Glomerular visceral epithelial cell (primary cell): Measurements from ENCODE around the gene CHST15.

ENCODE experiments used
- DNase-seq: peaks from one replicate; pipeline ENCODE4 v3.0.0-alpha.2; 2016; ENCODE audit errors: extremely low spot score

The CHST15 gene

GRCh38 chr10:124066126-124066700, 27.2 kb downstream of the CHST15 start:
- DNase-seq: no peak

- DNase-seq: no peak
These were observed 27.8 kb downstream of the CHST15 start for GRCh38 chr10:124065382-124066125.

DNA sequence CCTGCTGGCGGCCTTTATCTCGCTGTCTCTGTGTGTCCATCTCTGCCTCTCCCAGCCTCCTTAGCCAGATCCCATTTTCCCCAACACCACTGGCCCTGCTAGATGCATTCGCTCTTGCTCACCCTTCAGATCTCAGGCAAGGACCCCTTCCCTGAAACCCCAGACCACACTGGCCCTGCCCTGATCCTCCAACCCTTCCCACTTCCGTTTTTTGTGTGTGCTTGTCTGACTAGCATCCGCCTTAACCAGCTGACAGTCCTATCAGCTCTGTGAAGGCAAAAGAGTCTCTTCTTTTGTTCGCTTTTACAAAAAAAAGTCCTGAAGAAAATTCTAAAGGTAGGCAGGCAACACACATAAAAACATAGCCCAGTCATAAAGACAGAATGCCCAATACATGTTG, 28.7 kb downstream of the CHST15 start:
- no peak for DNase-seq

DNA sequence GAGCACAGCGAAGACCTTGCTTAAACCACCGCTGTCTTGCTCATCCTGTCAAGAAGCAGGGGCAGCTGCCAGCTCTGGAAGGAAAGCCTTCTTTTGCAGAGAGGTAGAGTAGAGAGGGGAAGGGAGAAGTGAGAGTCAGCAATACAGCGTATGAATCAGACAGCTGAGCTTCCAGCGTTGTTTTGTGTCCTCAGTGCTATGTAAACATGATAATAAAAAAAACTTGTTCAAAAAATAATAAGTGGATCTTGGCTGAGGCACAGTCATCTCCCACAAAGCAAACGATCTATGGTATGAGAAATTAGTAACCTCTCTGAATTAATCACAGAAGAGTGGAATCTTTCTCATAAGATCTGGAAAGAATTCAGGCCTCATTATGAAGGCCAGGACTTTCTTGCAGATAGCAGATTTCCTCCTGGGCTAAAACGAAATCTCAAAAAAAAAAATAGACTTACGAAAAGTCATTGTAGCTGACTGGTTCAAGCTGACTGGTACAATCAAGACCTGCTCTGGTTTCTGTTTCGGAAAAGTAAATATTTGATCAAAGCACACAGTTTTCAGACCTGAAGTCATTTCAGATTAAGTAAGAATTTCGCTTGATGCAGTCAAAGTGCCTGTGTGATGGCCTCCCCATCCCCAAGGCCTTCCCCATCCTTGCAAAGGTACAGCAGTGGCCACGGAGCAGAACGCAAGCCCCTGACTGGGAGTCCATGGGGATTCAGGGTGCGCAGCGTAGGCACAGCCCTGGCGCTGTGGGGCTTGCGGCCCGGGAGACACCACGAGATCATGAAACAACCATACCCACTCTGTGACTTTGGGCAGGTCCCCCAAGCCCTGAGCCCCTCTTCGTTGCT, 29.4 kb downstream of the CHST15 start:
- DNase-seq: no peak

DNA sequence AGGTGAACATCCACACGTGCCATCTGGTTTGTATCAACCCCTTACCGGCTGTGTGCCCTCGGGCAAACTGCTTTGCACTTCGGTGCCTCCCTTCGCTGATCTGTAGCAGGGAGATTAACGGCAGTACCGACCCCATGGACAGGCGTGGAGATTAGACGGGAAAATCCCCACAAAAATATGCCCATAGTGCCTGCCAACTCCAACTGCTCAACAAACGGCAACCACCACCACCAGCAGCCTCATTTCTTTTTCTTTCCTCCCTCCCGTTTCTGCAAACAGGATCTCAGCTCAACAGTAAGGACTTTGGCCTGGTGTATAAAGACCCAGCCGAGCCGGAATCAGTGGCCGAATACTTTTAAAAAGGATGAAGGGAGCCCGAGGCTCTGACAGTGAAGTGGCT, 31.0 kb downstream of the CHST15 start:
- no peak for DNase-seq

DNA sequence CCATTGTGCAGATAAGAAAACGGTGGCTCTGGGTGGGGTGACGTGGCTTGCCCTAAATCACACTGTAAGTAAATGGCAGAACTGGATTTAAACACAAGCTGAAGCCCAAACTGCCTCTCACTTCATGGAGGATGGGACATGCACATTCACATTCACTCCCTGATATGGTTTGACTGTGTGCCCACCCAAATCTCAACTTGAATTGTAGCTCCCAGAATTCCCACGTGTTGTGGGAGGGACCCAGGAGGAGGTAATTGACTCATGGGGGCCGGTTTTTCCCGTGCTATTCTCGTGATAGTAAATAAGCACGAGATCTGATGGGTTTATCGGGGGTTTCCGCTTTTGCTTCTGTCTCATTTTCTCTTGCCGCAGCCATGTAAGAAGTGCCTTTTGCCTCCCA, 32.4 kb downstream of the CHST15 start:
- no peak for DNase-seq

- no peak for DNase-seq
These were observed 33.2 kb downstream of the CHST15 start for GRCh38 chr10:124060148-124060720.

GRCh38 chr10:124059551-124059950, 33.8 kb downstream of the CHST15 start:
- no peak for DNase-seq

GRCh38 chr10:124058346-124059003, 34.9 kb downstream of the CHST15 start:
- DNase-seq: no peak

DNA sequence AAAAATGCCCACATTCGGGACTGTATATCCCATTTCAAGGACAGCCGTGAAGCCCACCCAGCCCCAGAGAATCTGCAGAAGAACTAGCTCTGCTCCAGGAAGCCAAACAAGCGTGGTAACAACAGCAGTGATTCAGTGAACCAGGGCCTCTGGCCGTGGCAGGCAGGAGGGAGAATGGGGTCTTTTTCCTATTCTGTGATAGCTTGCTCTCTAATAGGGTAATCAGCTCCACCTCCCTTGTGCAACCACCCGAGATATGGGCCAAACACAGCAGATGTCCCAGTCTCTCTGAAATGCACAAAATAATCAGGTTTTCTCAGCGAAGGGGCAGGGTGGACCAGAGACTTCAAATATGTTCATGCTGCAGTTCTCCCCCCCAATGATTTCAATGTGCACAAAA, 35.8 kb downstream of the CHST15 start:
- DNase-seq: no peak

DNA sequence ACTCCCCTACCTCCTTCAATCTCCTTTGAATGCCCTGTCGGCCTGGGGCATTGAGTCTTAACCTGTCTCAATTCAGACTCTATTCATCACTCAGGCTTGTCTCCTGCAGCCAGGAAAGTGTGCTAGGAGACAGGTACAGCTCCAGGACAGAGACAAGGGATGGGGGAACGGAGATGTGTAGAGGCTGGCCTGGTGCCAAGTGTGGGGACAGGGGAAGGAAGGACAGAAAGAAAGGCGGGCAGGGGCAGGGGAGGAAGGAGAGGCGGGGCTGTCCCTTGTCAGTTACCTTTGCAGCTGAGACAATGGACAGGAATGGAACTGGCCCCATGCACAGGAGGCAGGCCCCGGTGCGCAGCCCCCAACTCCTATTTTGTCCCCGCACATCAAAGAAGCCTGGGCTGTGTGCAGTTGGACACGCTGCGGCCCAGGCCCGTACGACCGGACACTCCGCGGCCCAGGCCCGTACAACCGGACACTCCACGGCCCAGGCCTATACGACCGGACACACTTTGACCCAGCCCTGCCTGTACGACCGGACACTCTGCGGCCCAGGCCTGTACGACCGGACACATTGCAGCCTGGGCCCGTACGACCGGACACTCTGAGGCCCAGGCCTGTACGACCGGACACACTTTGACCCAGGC, 36.9 kb downstream of the CHST15 start:
- DNase-seq: no peak

DNA sequence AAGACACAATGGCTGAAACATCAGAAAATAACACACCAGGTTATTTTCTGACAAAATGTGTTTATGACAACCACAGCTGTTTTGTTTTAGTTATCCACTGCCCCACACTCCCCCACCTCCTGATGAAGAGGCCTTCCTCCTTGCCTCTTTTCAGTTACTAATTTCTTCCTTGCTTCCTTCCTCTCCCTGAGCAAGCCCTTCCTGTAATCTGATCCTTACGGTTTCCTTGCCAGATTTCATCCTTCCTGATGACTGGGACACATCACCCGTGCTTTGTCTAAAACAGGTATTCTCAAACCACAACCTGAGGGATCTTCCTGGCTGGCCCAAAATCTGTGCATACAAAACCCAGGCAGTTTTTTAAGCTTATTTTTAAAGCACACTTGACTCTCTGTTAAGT, 39.4 kb downstream of the CHST15 start:
- no peak for DNase-seq

- no peak for DNase-seq
These were observed 40.8 kb downstream of the CHST15 start for GRCh38 chr10:124052561-124052960.

- no peak for DNase-seq
These were observed 43.1 kb downstream of the CHST15 start for GRCh38 chr10:124050021-124051015.

DNA sequence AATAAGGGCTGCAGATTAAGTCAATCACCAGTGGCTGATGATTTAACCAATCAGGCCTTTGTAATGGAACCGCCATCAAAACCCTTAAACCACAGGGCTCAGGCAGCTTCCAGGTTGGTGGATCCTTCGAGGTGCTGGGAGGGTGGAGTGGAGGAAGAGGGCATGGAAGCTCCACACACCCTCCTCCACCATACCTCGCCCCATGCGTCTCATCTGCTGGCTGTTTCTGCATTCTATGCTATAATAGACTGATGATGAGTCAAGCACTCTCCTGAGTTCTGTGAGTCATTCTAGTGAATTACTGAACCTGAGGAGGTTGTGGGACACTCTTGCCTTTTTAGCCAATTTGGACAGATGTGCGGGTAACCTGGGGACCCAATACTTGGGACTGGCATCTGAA, 43.9 kb downstream of the CHST15 start:
- DNase-seq: no peak

DNA sequence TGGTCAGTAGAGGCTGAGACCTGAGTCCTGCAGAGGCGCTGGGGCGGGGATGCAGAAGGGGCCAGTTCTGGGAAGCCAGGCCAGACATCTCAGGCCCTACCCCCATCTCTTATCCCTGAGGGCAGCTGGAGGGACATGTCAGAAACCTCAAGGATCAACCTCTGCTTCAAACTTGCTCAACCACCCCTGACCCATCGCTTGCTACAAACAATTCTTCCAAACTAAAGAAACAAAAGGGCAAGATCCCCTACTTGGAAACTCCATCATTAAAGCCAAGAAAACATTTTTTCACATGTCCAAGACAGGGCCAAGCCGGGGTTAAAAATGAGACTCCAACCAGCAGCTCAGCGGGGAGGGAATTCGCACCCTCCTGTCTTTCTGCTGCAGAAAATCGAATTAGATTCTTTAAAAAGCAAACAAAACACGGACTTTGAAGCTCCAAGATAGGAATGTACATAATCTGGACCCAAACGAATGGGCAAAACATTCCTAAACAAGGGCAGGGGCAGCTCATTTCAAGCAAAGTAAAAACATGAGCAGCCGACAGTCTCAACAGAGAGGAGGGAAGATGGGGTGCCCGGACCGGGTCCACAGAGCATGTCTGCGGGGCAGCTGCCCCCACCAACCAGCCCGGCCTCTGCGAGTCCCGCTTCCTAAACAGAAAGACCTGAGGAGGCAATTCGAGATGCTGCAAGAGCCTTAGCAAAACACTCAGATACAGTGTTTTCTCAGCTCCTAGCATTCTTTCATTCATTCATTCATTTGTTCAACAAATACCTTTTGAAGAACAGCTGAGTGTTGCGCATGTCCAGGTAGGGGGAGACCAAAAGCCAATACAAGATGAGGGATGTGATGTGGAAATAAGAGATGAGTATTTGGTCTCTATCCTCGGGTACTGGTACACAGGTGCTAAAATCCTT, 44.8 kb downstream of the CHST15 start:
- no peak for DNase-seq

GRCh38 chr10:124047427-124048152, 45.8 kb downstream of the CHST15 start:
- DNase-seq: no peak

DNA sequence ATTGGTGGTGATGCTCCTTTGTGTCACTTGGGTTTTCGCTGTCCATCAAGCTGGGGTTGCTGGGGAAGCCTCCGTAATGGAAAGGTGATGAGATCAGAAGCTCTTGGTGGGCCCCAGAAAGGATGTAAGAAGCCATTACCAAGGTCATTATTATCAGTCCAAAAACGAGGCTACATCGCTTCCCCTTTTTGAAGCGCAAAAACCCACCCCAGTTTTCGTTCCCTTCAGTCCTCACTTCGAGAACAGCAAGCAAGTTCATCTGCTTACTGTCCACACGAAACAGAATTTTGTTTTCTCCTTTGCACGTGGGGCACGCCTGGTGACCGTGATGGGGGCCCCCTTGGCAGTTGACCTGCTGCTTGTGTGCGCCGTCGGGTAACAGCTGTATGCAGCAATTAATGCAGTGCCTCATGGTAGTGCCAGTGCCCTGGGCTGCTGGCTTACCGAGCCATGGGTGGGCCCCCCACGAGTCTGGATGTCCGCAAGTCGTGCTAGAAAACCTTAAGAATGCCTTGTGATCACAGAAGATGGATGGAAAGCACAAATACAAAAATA, 47.5 kb downstream of the CHST15 start:
- DNase-seq: no peak
